NCI-H226 (cell line): Measurements from ENCODE around the gene TMEM184A.

Experiments
- DNase-seq: peaks from one replicate; pipeline ENCODE4 v3.0.0-alpha.2; 2015

The TMEM184A gene

DNA sequence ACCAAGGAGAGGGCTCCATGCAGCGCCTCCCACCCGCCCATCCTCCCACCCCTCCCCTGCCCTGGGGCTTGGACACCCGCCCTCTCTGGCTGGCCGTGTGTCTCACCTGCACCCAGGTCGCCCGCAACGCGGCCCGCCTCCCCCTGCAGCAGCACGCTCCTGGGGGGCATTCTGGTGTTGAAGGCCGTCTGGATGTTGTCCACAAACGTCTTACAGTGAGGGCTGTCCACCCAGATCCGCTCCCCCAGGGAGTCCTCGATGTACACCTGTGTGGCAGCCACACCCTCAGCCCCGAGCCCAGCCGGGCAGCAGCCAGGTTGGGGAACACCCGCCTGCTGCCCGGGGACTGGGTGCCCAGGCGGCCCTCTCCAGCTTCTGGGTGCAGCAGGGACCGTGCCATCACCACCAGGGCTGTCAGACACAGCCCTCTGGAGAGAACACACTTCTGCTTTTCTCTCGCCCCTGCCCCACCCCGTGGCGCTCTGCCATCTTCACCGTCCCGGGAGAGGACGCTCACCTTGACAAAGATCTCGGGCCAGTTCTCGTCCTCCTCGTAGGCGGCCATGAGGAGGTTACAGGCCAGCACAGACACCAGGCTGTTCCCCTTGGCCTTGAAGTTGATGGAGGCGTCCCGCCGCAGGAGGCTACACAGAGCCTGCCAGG lies 56.5 kb downstream of the TMEM184A start:
- DNase-seq: no peak

DNA sequence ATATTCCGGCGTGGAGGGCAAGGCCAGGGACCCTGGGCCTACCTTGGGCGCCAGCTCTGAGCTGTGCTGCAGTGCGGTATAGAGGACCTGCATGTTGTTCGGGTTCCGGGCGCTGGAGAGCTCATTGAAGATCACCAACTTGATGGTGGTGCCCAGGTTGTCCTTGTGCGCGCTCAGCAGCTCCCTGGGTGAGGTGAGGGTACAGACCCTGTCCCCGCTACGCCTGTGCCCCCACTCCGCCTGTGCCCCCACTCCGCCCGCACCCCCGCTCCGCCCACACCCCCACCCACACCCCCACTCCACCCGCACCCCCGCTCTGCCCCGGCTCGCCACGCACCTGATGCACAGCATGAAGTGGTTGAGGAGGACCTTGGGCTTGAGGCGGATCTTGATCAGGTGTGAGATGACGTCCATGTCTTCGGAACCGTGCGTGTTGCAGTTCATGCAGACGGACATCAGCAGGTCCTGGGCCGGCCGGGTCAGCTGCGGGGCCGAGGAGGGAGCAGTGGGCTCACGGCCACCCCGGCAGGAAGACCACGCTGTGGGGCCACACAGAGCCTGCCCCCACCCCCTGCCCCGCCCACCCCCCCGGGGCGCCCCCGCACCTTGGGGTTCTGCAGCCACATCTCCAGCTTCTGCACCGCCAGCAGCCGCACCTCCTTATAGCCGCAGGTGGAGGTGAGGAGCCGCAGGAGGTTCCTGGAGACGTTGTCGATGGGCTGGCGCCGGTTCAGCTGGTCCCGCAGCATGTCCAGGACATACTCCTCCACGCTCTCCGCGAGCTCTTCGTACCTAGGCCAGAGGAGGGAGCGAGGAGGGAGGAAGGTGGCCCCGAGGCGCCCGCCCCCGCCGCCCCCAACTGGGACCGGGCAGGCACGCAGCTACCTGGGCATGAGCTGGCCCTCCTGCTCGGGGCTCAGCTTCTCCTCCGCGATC lies 57.4 kb downstream of the TMEM184A start:
- DNase-seq: no peak

DNA sequence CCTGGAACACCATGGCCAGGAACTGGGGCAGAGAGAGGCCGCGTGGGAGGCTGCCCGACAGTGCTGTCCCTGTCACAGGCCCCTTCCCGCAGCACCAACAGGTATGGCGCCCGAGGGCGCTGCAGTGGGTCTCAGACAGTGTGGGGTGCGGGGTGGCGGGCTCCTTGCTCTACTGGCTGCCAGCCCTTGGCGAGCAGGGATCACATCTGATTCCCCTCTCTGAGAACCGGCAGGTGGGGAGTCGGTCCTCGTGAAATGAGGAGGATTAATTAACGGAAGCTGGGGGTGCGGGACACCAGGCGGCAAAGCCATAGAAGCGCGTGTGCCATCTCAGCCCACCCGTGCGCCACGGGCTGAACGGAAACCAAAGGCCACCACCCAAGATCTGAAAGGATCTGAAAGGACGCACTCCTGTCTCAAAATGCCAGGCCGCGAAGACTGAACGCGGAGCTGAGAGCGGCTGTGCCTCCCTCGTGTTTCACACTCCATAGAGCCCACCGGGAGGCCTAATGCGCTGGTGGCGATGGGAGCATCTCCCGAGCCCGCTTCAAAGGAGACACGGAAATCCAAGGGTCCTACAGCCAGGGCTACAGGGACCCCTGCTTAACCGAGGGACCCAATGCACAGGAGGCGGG lies 58.6 kb downstream of the TMEM184A start:
- no peak for DNase-seq

DNA sequence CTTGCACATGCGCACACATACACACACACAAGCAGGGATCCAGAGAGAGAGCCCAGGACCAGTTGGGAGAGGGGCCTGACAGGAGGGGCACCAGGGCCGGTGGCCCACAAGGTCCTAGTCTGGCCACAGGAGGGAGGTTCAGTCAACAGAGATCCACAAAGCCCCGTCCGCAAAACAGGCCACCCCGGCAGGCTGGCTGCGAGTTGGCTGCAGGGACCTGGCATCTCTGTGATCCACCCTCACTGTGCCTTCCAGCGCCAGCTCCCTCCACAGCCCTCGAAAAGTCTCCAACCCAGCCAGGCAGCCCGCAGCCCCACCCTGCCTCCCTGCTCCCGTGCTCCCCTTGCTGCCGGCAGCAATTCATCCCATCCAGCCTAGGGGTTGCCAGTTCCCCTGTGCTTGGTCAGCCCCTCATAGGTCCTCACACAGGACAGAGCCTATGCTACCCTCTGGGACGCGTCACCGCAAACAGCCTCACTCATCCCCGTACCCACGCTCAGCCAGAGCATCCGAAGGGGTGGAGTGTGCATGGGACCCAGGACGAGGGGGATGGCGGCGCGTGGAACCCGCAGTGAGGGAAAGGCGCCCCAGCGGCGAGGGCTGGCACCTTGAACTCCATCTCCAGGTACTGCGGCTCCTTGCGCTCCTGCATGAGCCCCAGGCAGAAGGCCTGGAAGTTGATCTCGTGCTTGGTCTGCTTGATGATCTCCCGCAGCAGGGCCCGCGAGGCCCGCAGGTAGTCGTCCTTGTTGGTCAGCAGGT lies 59.3 kb downstream of the TMEM184A start:
- DNase-seq: no peak

DNA sequence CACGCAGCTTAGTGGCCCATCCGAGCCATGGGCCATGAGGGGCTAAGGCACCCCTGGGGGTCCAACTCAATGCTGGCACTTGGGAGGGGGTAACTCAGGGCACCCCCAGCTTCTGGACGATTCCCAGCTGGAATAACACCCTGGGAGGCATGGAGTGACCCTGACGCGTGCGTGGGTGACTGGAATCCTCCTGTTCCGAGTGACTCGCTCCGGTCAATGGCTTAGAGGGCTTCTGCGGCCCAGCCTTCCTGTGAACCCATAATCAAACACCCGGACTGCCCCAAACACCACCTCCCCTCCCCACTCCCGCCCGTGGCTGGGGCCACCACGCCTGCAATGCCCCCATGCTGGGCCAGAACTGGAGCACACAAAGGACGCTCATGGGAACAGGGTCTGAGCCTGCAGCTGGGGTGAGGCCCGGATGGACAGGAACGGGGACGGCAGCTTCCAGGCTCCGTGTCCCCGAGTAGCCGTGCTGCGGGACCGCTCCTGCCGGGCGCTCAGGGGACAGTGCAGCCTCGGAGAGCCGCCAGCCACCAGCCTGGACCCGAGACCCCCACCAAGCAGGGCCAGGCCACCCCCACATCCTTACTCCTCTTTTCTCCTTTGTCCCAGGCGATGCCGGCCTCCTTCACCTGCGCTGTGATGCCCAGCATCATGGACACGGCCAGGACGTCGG lies 60.3 kb downstream of the TMEM184A start:
- no peak for DNase-seq

DNA sequence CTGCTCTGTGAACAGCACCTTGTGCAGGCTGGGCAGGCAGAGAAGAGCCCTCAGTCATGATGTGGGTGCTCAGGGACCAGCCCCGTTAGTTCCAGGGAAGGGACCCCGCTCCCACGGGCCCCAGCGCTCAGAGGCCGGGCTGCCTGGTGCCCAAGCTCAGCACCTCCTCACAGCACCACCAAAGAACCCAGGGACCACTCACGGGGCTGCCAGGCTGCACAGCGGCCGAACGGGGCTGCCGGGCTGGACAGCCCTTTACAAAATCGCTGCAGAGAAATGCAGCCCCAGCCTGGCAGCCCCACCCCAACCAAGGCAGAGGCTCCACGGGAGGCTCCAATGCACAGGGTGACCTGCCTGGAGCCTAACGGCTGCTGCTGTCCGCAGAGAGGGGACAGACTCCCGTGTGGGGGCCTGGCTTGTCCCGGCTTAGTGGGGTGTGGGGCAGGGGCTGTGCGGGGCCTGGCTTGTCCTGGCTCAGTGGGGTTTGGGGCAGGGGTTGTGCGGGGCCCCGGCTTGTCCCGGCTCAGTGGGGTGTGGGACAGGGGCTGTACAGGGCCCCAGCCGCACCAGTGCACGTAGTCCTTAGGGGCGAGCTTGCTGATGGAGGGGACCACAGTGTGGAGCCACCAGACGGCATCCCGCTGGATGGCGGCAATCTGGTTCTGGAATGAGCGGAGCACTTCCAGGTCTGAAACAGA lies 61.0 kb downstream of the TMEM184A start:
- DNase-seq: no peak

DNA sequence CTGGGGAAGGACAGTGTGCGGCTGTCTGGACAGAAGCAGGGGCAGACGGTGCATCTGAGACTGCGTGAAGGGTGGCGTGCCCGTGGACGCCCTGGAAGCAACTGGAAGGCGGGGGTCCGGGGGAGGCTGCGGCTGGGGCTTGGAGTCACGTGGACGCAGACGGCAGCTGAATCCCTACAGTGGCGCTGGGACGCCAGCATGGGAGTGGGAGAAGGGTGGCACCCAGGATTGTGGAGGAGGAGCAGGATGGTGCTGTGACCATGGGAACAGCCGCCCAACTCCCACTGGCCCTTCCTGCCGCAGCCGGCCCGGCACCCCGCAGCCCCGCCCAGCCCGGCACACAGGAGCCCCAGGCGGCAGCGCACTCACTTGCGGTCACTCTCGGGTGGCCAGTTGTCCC lies 61.6 kb downstream of the TMEM184A start:
- DNase-seq: no peak

DNA sequence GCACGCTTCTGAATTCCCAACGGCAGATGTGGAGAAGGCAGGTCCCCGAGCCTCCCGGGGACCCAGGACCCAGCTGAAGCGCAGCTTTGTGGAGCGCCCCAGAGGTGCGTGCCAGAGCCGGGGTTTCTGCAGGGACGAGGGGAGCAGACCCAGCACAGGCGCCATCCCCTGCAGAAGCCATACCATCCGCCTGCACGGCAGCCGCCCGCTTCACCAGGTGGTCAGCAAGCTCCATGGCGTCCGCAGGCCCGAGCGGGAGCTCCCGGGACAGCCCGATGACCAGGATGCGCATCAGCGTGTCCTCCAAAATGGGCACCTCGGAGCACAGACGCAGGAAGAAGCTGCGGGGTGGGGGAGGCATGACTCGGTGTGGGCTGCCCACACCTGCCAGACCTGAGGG lies 62.4 kb downstream of the TMEM184A start:
- no peak for DNase-seq

DNA sequence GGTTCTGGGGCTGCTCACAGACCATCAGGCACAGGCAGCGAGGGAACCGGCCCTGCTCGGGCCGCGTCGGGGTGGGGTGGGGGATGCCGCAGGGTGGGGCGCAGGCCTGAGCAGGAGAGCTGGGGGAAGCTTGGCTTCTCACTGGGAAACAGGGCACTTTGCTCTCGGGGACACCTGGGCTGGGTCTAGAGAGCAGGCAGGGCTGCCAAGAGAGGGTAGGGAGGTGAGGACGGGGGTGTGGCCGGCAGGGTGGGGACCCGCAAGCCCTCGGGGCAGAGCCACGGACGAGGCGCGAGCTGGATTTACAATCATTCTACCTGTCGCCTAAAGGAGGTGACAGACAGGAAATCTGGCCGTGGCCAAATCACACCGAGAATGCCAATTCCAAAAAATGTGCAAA lies 62.9 kb downstream of the TMEM184A start:
- no peak for DNase-seq

DNA sequence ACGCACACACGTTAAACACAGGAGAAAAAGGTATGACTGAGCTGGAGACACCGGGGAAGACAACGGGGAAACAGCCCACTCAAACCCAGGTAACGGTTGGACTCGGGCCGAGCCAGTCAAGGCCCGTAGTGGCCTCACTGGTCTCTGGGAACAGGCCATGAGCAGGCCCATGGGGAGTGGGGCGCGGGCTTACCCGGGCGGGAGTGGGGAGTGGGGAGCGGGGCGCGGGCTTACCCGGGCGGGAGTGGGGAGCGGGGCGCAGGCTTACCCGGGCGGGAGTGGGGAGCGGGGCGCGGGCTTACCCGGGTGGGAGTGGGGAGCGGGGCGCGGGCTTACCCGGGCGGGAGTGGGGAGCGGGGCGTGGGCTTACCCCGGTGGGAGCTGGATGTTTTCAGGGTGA lies 63.4 kb downstream of the TMEM184A start:
- DNase-seq: no peak
